GM19438 (cell line): ENCODE results near the gene CACNA1B.

Source experiments
- ATAC-seq: cut with Tn5 transposase; IDR thresholded peaks from one replicate; pipeline ENCODE4 v1.9.1; 2021; ENCODE audit warnings: low read depth; ENCODE audit not compliant: unreplicated experiment

CACNA1B gene

GRCh38 chr9:138067613-138068367 lies 190.2 kb downstream of the CACNA1B start:
- no peak for ATAC-seq

- no peak for ATAC-seq
These were observed 191.0 kb downstream of the CACNA1B start for GRCh38 chr9:138068601-138069035.

GRCh38 chr9:138069731-138070456 lies 192.3 kb downstream of the CACNA1B start:
- ATAC-seq = no peak

- ATAC-seq = no peak
These were observed 193.2 kb downstream of the CACNA1B start for GRCh38 chr9:138070815-138071214.

- no peak for ATAC-seq
These were observed 193.7 kb downstream of the CACNA1B start for GRCh38 chr9:138071292-138071691.

- no peak for ATAC-seq
These were observed 194.1 kb downstream of the CACNA1B start for GRCh38 chr9:138071731-138072130.

GRCh38 chr9:138072161-138072842 lies 194.7 kb downstream of the CACNA1B start:
- no peak for ATAC-seq

GRCh38 chr9:138072897-138073296 lies 195.3 kb downstream of the CACNA1B start:
- no peak for ATAC-seq

GRCh38 chr9:138073408-138073807 lies 195.8 kb downstream of the CACNA1B start:
- ATAC-seq = no peak

GRCh38 chr9:138073808-138074207 lies 196.2 kb downstream of the CACNA1B start:
- ATAC-seq = no peak

- ATAC-seq = no peak
These were observed 196.9 kb downstream of the CACNA1B start for GRCh38 chr9:138074516-138074915.

GRCh38 chr9:138075496-138075895 lies 197.9 kb downstream of the CACNA1B start:
- ATAC-seq = no peak

GRCh38 chr9:138075961-138076649 lies 198.5 kb downstream of the CACNA1B start:
- no peak for ATAC-seq

- no peak for ATAC-seq
These were observed 199.0 kb downstream of the CACNA1B start for GRCh38 chr9:138076650-138077009.

GRCh38 chr9:138077126-138077525 lies 199.5 kb downstream of the CACNA1B start:
- ATAC-seq = no peak

GRCh38 chr9:138077898-138078540 lies 200.4 kb downstream of the CACNA1B start:
- ATAC-seq = no peak

- no peak for ATAC-seq
These were observed 201.3 kb downstream of the CACNA1B start for GRCh38 chr9:138078846-138079245.

GRCh38 chr9:138080979-138081378 lies 203.4 kb downstream of the CACNA1B start:
- no peak for ATAC-seq

- ATAC-seq = no peak
These were observed 205.5 kb downstream of the CACNA1B start for GRCh38 chr9:138082918-138083636.

- ATAC-seq = no peak
These were observed 206.3 kb downstream of the CACNA1B start for GRCh38 chr9:138083873-138084272.
